Endothelial cell of umbilical vein (primary cell): ENCODE results near the gene HSPG2. TPM values are rescaled to one million over a fixed set of nuclear protein-coding genes. Genes with fewer than 3 reads are reported as not detected.

Experiments
- BruUV-seq: library from RNA; stranded (reverse); fragments of 400-500 nt; replicated peaks from 2 replicates; lab custom pipeline; 2021; lab: Mats Ljungman, UMichigan
- CTCF ChIA-PET: fragments of 300-600, 350-600 bp; sonication (Branson Sonifier 250); formaldehyde crosslinking; loops from one replicate; lab custom pipeline; 2021; ENCODE audit warnings: antibody characterized with exemption, inconsistent platforms; lab: Charles Lee
- POLR2A ChIA-PET: fragments of 300-600, 350-600 bp; sonication (Branson Sonifier 250); formaldehyde crosslinking; loops from one replicate; lab custom pipeline; 2021; ENCODE audit warnings: antibody characterized with exemption, inconsistent platforms; lab: Charles Lee
- DNase-seq: peaks from one replicate; pipeline ENCODE4 v3.0.0-alpha.2; 2011; ENCODE audit warnings: low read depth, low spot score
- FAIRE-seq: peaks from 2 replicates; lab custom pipeline; 2011; peaks lifted over from hg19 to GRCh38; lab: Jason Lieb, UNC
- H2AFZ ChIP-seq: 2 replicates; pipeline ENCODE4 v1.6.0; 2012; ENCODE audit warnings: low read depth, low read length, control low read depth, inconsistent platforms
- H3K27ac ChIP-seq: 2 replicates; pipeline ENCODE4 v1.5.1; 2011; ENCODE audit warnings: low read depth, mild to moderate bottlenecking, control low read depth, low read length, moderate library complexity; ENCODE audit not compliant: insufficient read depth
- H3K27me3 ChIP-seq, 2 experiments: 2 replicates each; pipeline versions ENCODE4 v1.6.0 to v1.6.1; 2011; ENCODE audit warnings: low read length in 2 of 2, mixed read lengths in 1 of 2; ENCODE audit not compliant: control insufficient read depth in 2 of 2, insufficient read depth in 2 of 2
- H3K36me3 ChIP-seq, 2 experiments: 2 replicates in 1 of 2; 3 replicates in 1 of 2; pipeline ENCODE4 v1.5.1; 2011; ENCODE audit warnings: low read length in 2 of 2, mild to moderate bottlenecking in 1 of 2, moderate library complexity in 1 of 2; ENCODE audit not compliant: control insufficient read depth in 2 of 2, insufficient read depth in 2 of 2; ENCODE audit errors: extremely low read depth in 1 of 2
- H3K4me1 ChIP-seq: 3 replicates; pipeline ENCODE4 v1.5.1; 2011; ENCODE audit warnings: mild to moderate bottlenecking, low read length; ENCODE audit not compliant: control insufficient read depth, insufficient read depth; ENCODE audit errors: extremely low read depth
- H3K4me2 ChIP-seq: 2 replicates; pipeline ENCODE4 v1.6.1; 2011; ENCODE audit warnings: low read length, control low read depth, mixed read lengths; ENCODE audit not compliant: insufficient read depth
- H3K4me3 ChIP-seq, 3 experiments: fragments of 200-600 bp in 1 of 3; sonication (generic), shearing (Covaris generic) in 1 of 3; replicated peaks in 1 of 3; 2 replicates each; pipeline ENCODE4 v1.5.1; 2011 to 2016; ENCODE audit warnings: control low read depth in 3 of 3, low read length in 3 of 3, mild to moderate bottlenecking in 2 of 3, inconsistent platforms in 1 of 3, low read depth in 1 of 3, moderate library complexity in 1 of 3; ENCODE audit not compliant: insufficient read depth in 1 of 3
- H3K79me2 ChIP-seq: 2 replicates; pipeline ENCODE4 v1.6.0; 2012; ENCODE audit warnings: low read length, inconsistent platforms; ENCODE audit not compliant: control insufficient read depth, insufficient read depth
- H3K9ac ChIP-seq: replicated peaks from 2 replicates; pipeline ENCODE3; 2011; ENCODE audit warnings: low read length, control low read depth; ENCODE audit not compliant: insufficient read depth; ENCODE audit errors: extremely low read depth
- H3K9me1 ChIP-seq: replicated peaks from 3 replicates; pipeline ENCODE4 v1.6.0; 2011; ENCODE audit warnings: mild to moderate bottlenecking, low read length; ENCODE audit not compliant: control insufficient read depth, insufficient read depth; ENCODE audit errors: extremely low read depth
- H3K9me3 ChIP-seq: replicated peaks from 2 replicates; pipeline ENCODE4 v1.5.1; 2012; ENCODE audit warnings: low read length, inconsistent platforms; ENCODE audit not compliant: control insufficient read depth, insufficient read depth
- H4K20me1 ChIP-seq: replicated peaks from 2 replicates; pipeline ENCODE3; 2011; ENCODE audit warnings: mild to moderate bottlenecking, low read length; ENCODE audit not compliant: control insufficient read depth, insufficient read depth; ENCODE audit errors: extremely low read depth
- CTCF ChIP-seq, 2 donors: IDR thresholded peaks; 1 replicate in 1 of 2; 2 replicates in 1 of 2; pipeline ENCODE4 v1.5.1; 2011; ENCODE audit warnings: low read length in 2 of 2, mild to moderate bottlenecking in 2 of 2, moderate library complexity in 2 of 2, control low read depth in 1 of 2, inconsistent platforms in 1 of 2, low read depth in 1 of 2; ENCODE audit not compliant: insufficient read depth in 1 of 2; ENCODE audit errors: extremely low read depth in 1 of 2
- EZH2 ChIP-seq: IDR thresholded peaks from 2 replicates; pipeline ENCODE4 v1.6.1; 2012; ENCODE audit warnings: borderline replicate concordance, low read depth, mild to moderate bottlenecking, moderate library complexity, low read length, inconsistent platforms; ENCODE audit not compliant: severe bottlenecking
- FOS ChIP-seq: IDR thresholded peaks from 2 replicates; pipeline ENCODE4 v1.6.1; 2011; ENCODE audit warnings: mild to moderate bottlenecking, low read length, moderate library complexity, borderline replicate concordance; ENCODE audit not compliant: insufficient read depth
- GATA2 ChIP-seq: IDR thresholded peaks from 2 replicates; pipeline ENCODE4 v1.7.0; 2011; ENCODE audit warnings: low read depth, mild to moderate bottlenecking, moderate library complexity, mixed read lengths, low read length; ENCODE audit not compliant: insufficient read length, insufficient read depth
- JUN ChIP-seq: IDR thresholded peaks from 2 replicates; pipeline ENCODE4 v1.6.1; 2011; ENCODE audit warnings: borderline replicate concordance, low read depth; ENCODE audit not compliant: insufficient read length, insufficient read depth
- MAX ChIP-seq: IDR thresholded peaks from 2 replicates; pipeline ENCODE4 v1.6.1; 2011; ENCODE audit not compliant: insufficient read depth, insufficient read length
- MYC ChIP-seq: IDR thresholded peaks from one replicate; pipeline ENCODE4 v1.6.1; 2011; ENCODE audit warnings: mild to moderate bottlenecking, low read depth, low read length
- POLR2A ChIP-seq: IDR thresholded peaks from 2 replicates; pipeline ENCODE4 v1.6.1; 2012; ENCODE audit warnings: low read depth, mild to moderate bottlenecking, control low read depth, low read length
- dilution Hi-C: fragments of 300-500 bp; cut with MboI; formaldehyde crosslinking; loops from one replicate; pipeline ENCODE4 v1.15.0; 2019; ENCODE audit warnings: low sequenced_read_pairs; ENCODE audit not compliant: extremely low pct_ligation_motif_present
- intact Hi-C: fragments of 100-400 bp; cut with micrococcal nuclease; formaldehyde crosslinking; loops from one replicate; pipeline ENCODE4 v1.10.0; 2022
- polyA plus RNA-seq, 4 experiments: library from polyadenylated mRNA; depleted of rRNA in 3 of 4; stranded (reverse) in 3 of 4; unstranded in 1 of 4; fragments of >200 nt; gene quantifications; 2 replicates each; pipeline versions ENCODE4 v1.2.1 to v1.2.3, GENCODE V29; 2011 to 2012; ENCODE audit warnings: missing spikeins in 1 of 4
- total RNA-seq: library from RNA; stranded (reverse); gene quantifications from 2 replicates; pipeline ENCODE4 v1.2.3, GENCODE V29; 2021

HSPG2 gene
- total and polyA plus RNA-seq, 2 donors (not counting 3 experiments of a cell fraction or from before 2014, with no cell fraction given): 734 to 3,499 TPM

- no peak overlapping the region for H3K9ac ChIP-seq
- H3K27me3 ChIP-seq: no peaks in the 10 kb centered on the region
- H3K4me3 ChIP-seq: no peak overlapping the region
- intact Hi-C loops (no loop called here), dilution Hi-C loops (no loop called here)
- no peaks in the 10 kb centered on the region for H3K9me3 ChIP-seq
- peaks cover 79 to 92% of the 10 kb centered on the region in 2 experiments for H3K36me3 ChIP-seq
- H3K79me2 ChIP-seq: peaks cover 76% of the 10 kb centered on the region
- ChIA-PET CTCF (no interaction called here), POLR2A (no interaction called here)
- no peak for TF ChIP-seq POLR2A
- no peak for TF ChIP-seq MYC
- TF ChIP-seq JUN: no peak
- TF ChIP-seq CTCF (IDR thresholded peaks at IDR 0.05; ENCODE audit: extremely low read depth in 1 of 2, insufficient read depth in 1 of 2, low read depth in 1 of 2, low read length in 2 of 2): no peak
- TF ChIP-seq FOS: no peak
- TF ChIP-seq EZH2: no peak
- no peak for TF ChIP-seq MAX
- no peak for TF ChIP-seq GATA2
- peaks cover 6% of the 10 kb centered on the region for H3K4me1 ChIP-seq
- no peak overlapping the region for H3K4me2 ChIP-seq
- DNase-seq (no peak), FAIRE-seq (no peak)
- H3K27ac ChIP-seq: no peak overlapping the region
- H2AFZ ChIP-seq: no peak overlapping the region
- no TSS peak for BruUV-seq
- H3K9me1 ChIP-seq: no peaks in the 10 kb centered on the region
- H4K20me1 ChIP-seq: no peaks in the 10 kb centered on the region
Measured at GRCh38 chr1:21874778-21875547, 62.1 kb downstream of the HSPG2 start.
